ENCODE measurements around the gene TIMM23. TPM values are rescaled to one million over a fixed set of nuclear protein-coding genes. Genes with fewer than 3 reads are reported as not detected.

Gene TIMM23
- polyA plus RNA-seq, 3 donors, result 17.2 to 72.1 (median 71.2) TPM

- DNase-seq, result no peak
- TF ChIP-seq, protein P1, sequence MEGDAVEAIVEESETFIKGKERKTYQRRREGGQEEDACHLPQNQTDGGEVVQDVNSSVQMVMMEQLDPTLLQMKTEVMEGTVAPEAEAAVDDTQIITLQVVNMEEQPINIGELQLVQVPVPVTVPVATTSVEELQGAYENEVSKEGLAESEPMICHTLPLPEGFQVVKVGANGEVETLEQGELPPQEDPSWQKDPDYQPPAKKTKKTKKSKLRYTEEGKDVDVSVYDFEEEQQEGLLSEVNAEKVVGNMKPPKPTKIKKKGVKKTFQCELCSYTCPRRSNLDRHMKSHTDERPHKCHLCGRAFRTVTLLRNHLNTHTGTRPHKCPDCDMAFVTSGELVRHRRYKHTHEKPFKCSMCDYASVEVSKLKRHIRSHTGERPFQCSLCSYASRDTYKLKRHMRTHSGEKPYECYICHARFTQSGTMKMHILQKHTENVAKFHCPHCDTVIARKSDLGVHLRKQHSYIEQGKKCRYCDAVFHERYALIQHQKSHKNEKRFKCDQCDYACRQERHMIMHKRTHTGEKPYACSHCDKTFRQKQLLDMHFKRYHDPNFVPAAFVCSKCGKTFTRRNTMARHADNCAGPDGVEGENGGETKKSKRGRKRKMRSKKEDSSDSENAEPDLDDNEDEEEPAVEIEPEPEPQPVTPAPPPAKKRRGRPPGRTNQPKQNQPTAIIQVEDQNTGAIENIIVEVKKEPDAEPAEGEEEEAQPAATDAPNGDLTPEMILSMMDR (IDR thresholded peaks at IDR 0.05), result no peak
- H3K36me3 ChIP-seq (replicated peaks in 1 of 2; ENCODE audit: control insufficient read depth in 1 of 2, insufficient read depth in 2 of 2, low read length in 2 of 2), result peaks cover 0 to 27% of the 10 kb centered on the region in 2 donors
- Mint-ChIP-seq H3K27me3 (ENCODE audit: low read depth in 3 of 3) (no peaks in the 10 kb centered on the region), H3K27ac (peak overlapping the region; percentile 92 to 98 (median 96)), H3K36me3 (peaks cover 7 to 15% of the 10 kb centered on the region in 2 donors), H3K9me3 (no peaks in the 10 kb centered on the region), H3K4me1 (peaks cover 58% of the 10 kb centered on the region), H3K4me3 (peak overlapping the region; percentile 87 to 92)
- H3K4me3 ChIP-seq (replicated peaks in 1 of 3; ENCODE audit: low read depth in 2 of 3, low read length in 3 of 3), result peak overlapping the region; percentile 55 to 91 (median 67)
- peak overlapping the region; percentile 87 to 92 for H3K27ac ChIP-seq (ENCODE audit: low read depth in 1 of 2, low read length in 2 of 2)
- H3K9ac ChIP-seq (ENCODE audit: insufficient read depth, low read length, poor library complexity, severe bottlenecking), result peak overlapping the region; percentile 98
- H3K4me1 ChIP-seq (ENCODE audit: control insufficient read depth in 1 of 2, insufficient read depth in 2 of 2, low read length in 2 of 2), result peaks cover 37 to 64% of the 10 kb centered on the region in 2 donors
- no peaks in the 10 kb centered on the region for H3K27me3 ChIP-seq (ENCODE audit: control insufficient read depth in 2 of 2, insufficient read depth in 2 of 2, low read length in 2 of 2)
- H4K20me1 ChIP-seq (ENCODE audit: insufficient read depth, low read length), result peaks cover 54% of the 10 kb centered on the region
- H2AFZ ChIP-seq (ENCODE audit: insufficient read depth, low read depth, low read length, poor library complexity, severe bottlenecking), result peak overlapping the region; percentile 92
- intact Hi-C loops (cut with micrococcal nuclease), result loop anchor here (5.0 to 10.0 kb wide), 2 partner anchors 57 to 1065 kb away; partner anchors contain the start of gene TIMM23 (in 1 of the 2)
- H3K9me3 ChIP-seq (replicated peaks in 1 of 2; ENCODE audit: control insufficient read depth in 1 of 2, insufficient read depth in 1 of 2, low read length in 2 of 2), result no peaks in the 10 kb centered on the region
- peaks cover 59% of the 10 kb centered on the region for H3K79me2 ChIP-seq (ENCODE audit: insufficient read depth, low read length)
- WGBS (ENCODE audit: insufficient coverage), result 28% methylated on average over 2 of the region's 6 CpGs
- peak overlapping the region; percentile 94 for H3K4me2 ChIP-seq (replicated peaks; ENCODE audit: extremely low read depth, low read length, poor library complexity, severe bottlenecking)
Measured at GRCh38 chr10:46029461-46030030, 57.3 kb downstream of the TIMM23 start.

GRCh38 chr10:46030091-46030937, 58.0 kb downstream of the TIMM23 start, which contains the start of gene NCOA4:
Gene NCOA4 (minus strand): TSS chr10:46030623. CDS start chr10:46016680, 13,943 bp downstream.
- Histone ChIP-seq H3K79me2 (ENCODE audit: insufficient read depth, low read length) (peaks cover 51% of the 10 kb centered on the region), H3K4me3 (replicated peaks in 1 of 3; ENCODE audit: low read depth in 2 of 3, low read length in 3 of 3) (peak within 1 kb of the TSS; percentile 55 to 91 (median 67)), H3K4me1 (ENCODE audit: control insufficient read depth in 1 of 2, insufficient read depth in 2 of 2, low read length in 2 of 2) (peaks cover 31 to 56% of the 10 kb centered on the region in 2 donors), H3K9me3 (replicated peaks in 1 of 2; ENCODE audit: control insufficient read depth in 1 of 2, insufficient read depth in 1 of 2, low read length in 2 of 2) (no peaks in the 10 kb centered on the region), H3K27ac (ENCODE audit: low read depth in 1 of 2, low read length in 2 of 2) (peak within 1 kb of the TSS; percentile 87 to 92), H3K27me3 (ENCODE audit: control insufficient read depth in 2 of 2, insufficient read depth in 2 of 2, low read length in 2 of 2) (no peaks in the 10 kb centered on the region), H3K36me3 (replicated peaks in 1 of 2; ENCODE audit: control insufficient read depth in 1 of 2, insufficient read depth in 2 of 2, low read length in 2 of 2) (peaks cover 0 to 22% of the 10 kb centered on the region in 2 donors), H2AFZ (ENCODE audit: insufficient read depth, low read depth, low read length, poor library complexity, severe bottlenecking) (peak within 1 kb of the TSS; percentile 92), H3K9ac (ENCODE audit: insufficient read depth, low read length, poor library complexity, severe bottlenecking) (peak within 1 kb of the TSS; percentile 98), H3K4me2 (replicated peaks; ENCODE audit: extremely low read depth, low read length, poor library complexity, severe bottlenecking) (peak within 1 kb of the TSS; percentile 94), H4K20me1 (ENCODE audit: insufficient read depth, low read length) (peaks cover 46% of the 10 kb centered on the region)
- WGBS (ENCODE audit: insufficient coverage), result under 1% methylated on average over 56 of the region's 59 CpGs
- H3K27me3 Mint-ChIP-seq (ENCODE audit: low read depth in 3 of 3), result no peaks in the 10 kb centered on the region
- H3K27ac Mint-ChIP-seq, result peak within 1 kb of the TSS; percentile 92 to 98 (median 96)
- H3K9me3 Mint-ChIP-seq, result no peaks in the 10 kb centered on the region
- peak within 1 kb of the TSS; percentile 87 to 92 for H3K4me3 Mint-ChIP-seq
- peaks cover 51% of the 10 kb centered on the region for H3K4me1 Mint-ChIP-seq
- TF ChIP-seq, protein P1 (IDR thresholded peaks at IDR 0.05), result peak; percentile 74
- intact Hi-C loops (cut with micrococcal nuclease), result loop anchor here in 1 of 2 donors (5.0 kb wide), 1 partner anchor 58 kb away; the partner anchor contains the start of gene TIMM23
- peak; percentile 97 to 99 (median 98) for DNase-seq
- peaks cover 7 to 15% of the 10 kb centered on the region in 2 donors for H3K36me3 Mint-ChIP-seq

Measured in CD14-positive monocyte (primary cell).